GM23338 (cell line): ENCODE results near the gene ADAMTS17.

Experiments used
- CTCF ChIP-seq, 2 experiments: fragments of 200-600 bp in 1 of 2; sonication (generic) in 1 of 2; conservative IDR thresholded peaks; 2 replicates each; pipeline versions ENCODE4 v1.5.1 to v1.6.1; 2016 to 2017; ENCODE audit warnings: antibody characterized with exemption in 2 of 2, low read depth in 2 of 2, mild to moderate bottlenecking in 2 of 2, moderate library complexity in 1 of 2
- EZH2phosphoT487 ChIP-seq: fragments of 200-600 bp; sonication (generic); IDR thresholded peaks from one replicate; pipeline ENCODE4 v1.8.1; 2018; ENCODE audit warnings: antibody characterized with exemption; ENCODE audit not compliant: unreplicated experiment

GRCh38 chr15:99973351-99973750 lies 368.4 kb downstream of the ADAMTS17 start:
- TF ChIP-seq EZH2phosphoT487 (no peak), CTCF (conservative IDR thresholded peaks at IDR 0.05; ENCODE audit: low read depth in 2 of 2) (no peak)
